Caco-2 (cell line): ENCODE data around the gene RFNG. TPM values are rescaled to one million over a fixed set of nuclear protein-coding genes. Genes with fewer than 3 reads are reported as not detected.
A peak's percentile ranks its signal among the peaks of the same experiment; 100 is the strongest.

Experiments
- BruUV-seq: library from RNA; stranded (reverse); fragments of 400-500 nt; replicated peaks from 2 replicates; lab custom pipeline; 2021; lab: Mats Ljungman, UMichigan
- CTCF ChIA-PET: fragments of 300-600 bp; sonication (Branson Sonifier 250); formaldehyde crosslinking; loops from one replicate; lab custom pipeline; 2022; ENCODE audit warnings: antibody characterized with exemption; lab: Charles Lee
- POLR2A ChIA-PET: fragments of 300-600 bp; sonication (Branson Sonifier 250); formaldehyde crosslinking; loops from one replicate; lab custom pipeline; 2022; ENCODE audit warnings: antibody characterized with exemption; lab: Charles Lee
- DNase-seq, 2 experiments: peaks; one replicate each; pipeline versions ENCODE4 v3.0.0 to v3.0.0-alpha.2; 2020 to 2022
- H3K27me3 ChIP-seq: replicated peaks from 2 replicates; pipeline ENCODE4 v1.6.0; 2011; ENCODE audit warnings: low read length; ENCODE audit not compliant: control insufficient read depth, insufficient read depth
- H3K36me3 ChIP-seq: 2 replicates; pipeline ENCODE4 v1.5.1; 2011; ENCODE audit warnings: low read length; ENCODE audit not compliant: control insufficient read depth, insufficient read depth
- H3K4me1 ChIP-seq: fragments of 250-450 bp; sonication (Bioruptor Pico); 2 replicates; pipeline ENCODE4 v1.5.1; 2020; ENCODE audit warnings: mild to moderate bottlenecking
- H3K4me3 ChIP-seq: 2 replicates; pipeline ENCODE4 v1.5.1; 2011; ENCODE audit warnings: low read depth, mild to moderate bottlenecking, control low read depth, low read length
- H3K9me3 ChIP-seq: fragments of 250-450 bp; sonication (Bioruptor Pico); 2 replicates; pipeline ENCODE4 v1.5.1; 2020; ENCODE audit warnings: mild to moderate bottlenecking, moderate library complexity
- H3K27ac Mint-ChIP-seq: one replicate; pipeline ENCODE4 v1.8.0; 2022; ENCODE audit warnings: mixed read lengths; ENCODE audit not compliant: unreplicated experiment
- H3K27me3 Mint-ChIP-seq: one replicate; pipeline ENCODE4 v1.8.0; 2022; ENCODE audit warnings: mixed read lengths; ENCODE audit not compliant: insufficient read depth, unreplicated experiment
- H3K36me3 Mint-ChIP-seq: one replicate; pipeline ENCODE4 v1.8.0; 2022; ENCODE audit warnings: mild to moderate bottlenecking, mixed read lengths; ENCODE audit not compliant: insufficient read depth, unreplicated experiment
- H3K4me1 Mint-ChIP-seq: one replicate; pipeline ENCODE4 v1.8.0; 2022; ENCODE audit warnings: low read depth, mixed read lengths; ENCODE audit not compliant: unreplicated experiment
- H3K4me3 Mint-ChIP-seq: one replicate; pipeline ENCODE4 v1.8.0; 2022; ENCODE audit warnings: mild to moderate bottlenecking, moderate library complexity, mixed read lengths; ENCODE audit not compliant: unreplicated experiment
- H3K9me3 Mint-ChIP-seq: one replicate; pipeline ENCODE4 v1.8.0; 2022; ENCODE audit warnings: mixed read lengths; ENCODE audit not compliant: unreplicated experiment
- intact Hi-C: fragments of 100-400 bp; cut with micrococcal nuclease; formaldehyde crosslinking; loops from one replicate; pipeline ENCODE4 v1.10.0; 2022; ENCODE audit not compliant: unreplicated experiment
- total RNA-seq: library from RNA; stranded (reverse); gene quantifications from 2 replicates; pipeline ENCODE4 v1.2.3, GENCODE V29; 2022
- TF ChIP-seq, protein P1 (sequence below), 2 experiments: fragments of 200-600 bp in 1 of 2; IDR thresholded peaks; 1 replicate in 1 of 2; 2 replicates in 1 of 2; pipeline versions ENCODE4 v1.5.1 to v1.8.0; 2011 to 2022; ENCODE audit warnings: antibody characterized with exemption in 1 of 2, control low read depth in 1 of 2, inconsistent platforms in 1 of 2, low read depth in 1 of 2, low read length in 1 of 2, mild to moderate bottlenecking in 1 of 2, moderate library complexity in 1 of 2; ENCODE audit not compliant: insufficient read depth in 1 of 2, severe bottlenecking in 1 of 2, unreplicated experiment in 1 of 2

RFNG gene
- total RNA-seq, 1 experiment from 2014 or later, result 35.5 TPM

DNA sequence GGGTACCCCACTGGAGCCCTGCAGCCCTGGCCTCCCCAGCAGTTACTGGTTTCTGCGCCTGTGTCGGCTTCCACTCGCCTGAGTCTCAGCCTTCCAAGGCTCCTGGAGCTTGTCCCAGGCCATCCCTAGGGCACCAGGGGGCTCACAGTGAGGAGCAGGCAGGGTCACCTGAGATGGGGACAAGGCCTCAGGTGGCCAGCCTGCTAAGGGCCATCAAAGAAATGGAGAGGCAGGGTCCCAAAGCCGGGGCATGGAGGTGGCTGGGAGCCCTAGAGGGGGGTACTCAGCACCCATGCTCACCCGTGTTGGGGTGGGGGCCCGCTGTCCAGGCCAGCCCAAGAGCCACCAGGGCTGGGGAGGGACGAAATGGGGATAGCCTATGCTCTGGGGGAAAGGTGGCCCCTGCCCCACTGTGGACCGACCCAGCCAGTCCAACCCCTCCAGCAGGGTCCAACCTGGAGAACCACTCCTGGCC is 45.1 kb upstream of the RFNG start:
- Histone ChIP-seq H3K4me3 (peak overlapping the region; percentile 93), H3K4me1 (peaks cover 37% of the 10 kb centered on the region), H3K27me3 (no peaks in the 10 kb centered on the region), H3K36me3 (peaks cover 18% of the 10 kb centered on the region), H3K9me3 (no peaks in the 10 kb centered on the region)
- no peaks in the 10 kb centered on the region for H3K4me1 Mint-ChIP-seq
- no peaks in the 10 kb centered on the region for H3K27me3 Mint-ChIP-seq
- no peak for DNase-seq
- H3K36me3 Mint-ChIP-seq, result peaks cover 75% of the 10 kb centered on the region
- no peaks in the 10 kb centered on the region for H3K9me3 Mint-ChIP-seq
- BruUV-seq, result no TSS peak
- TF ChIP-seq, protein P1, sequence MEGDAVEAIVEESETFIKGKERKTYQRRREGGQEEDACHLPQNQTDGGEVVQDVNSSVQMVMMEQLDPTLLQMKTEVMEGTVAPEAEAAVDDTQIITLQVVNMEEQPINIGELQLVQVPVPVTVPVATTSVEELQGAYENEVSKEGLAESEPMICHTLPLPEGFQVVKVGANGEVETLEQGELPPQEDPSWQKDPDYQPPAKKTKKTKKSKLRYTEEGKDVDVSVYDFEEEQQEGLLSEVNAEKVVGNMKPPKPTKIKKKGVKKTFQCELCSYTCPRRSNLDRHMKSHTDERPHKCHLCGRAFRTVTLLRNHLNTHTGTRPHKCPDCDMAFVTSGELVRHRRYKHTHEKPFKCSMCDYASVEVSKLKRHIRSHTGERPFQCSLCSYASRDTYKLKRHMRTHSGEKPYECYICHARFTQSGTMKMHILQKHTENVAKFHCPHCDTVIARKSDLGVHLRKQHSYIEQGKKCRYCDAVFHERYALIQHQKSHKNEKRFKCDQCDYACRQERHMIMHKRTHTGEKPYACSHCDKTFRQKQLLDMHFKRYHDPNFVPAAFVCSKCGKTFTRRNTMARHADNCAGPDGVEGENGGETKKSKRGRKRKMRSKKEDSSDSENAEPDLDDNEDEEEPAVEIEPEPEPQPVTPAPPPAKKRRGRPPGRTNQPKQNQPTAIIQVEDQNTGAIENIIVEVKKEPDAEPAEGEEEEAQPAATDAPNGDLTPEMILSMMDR (IDR thresholded peaks at IDR 0.05; ENCODE audit: insufficient read depth in 1 of 2, low read depth in 1 of 2, low read length in 1 of 2, severe bottlenecking in 1 of 2, unreplicated experiment in 1 of 2), result no peak
- H3K27ac Mint-ChIP-seq, result peak overlapping the region; percentile 22
- CTCF ChIA-PET, result no interaction called here
- POLR2A ChIA-PET, result no interaction called here
- peak overlapping the region; percentile 75 for H3K4me3 Mint-ChIP-seq
- intact Hi-C loops, result no loop called here

DNA sequence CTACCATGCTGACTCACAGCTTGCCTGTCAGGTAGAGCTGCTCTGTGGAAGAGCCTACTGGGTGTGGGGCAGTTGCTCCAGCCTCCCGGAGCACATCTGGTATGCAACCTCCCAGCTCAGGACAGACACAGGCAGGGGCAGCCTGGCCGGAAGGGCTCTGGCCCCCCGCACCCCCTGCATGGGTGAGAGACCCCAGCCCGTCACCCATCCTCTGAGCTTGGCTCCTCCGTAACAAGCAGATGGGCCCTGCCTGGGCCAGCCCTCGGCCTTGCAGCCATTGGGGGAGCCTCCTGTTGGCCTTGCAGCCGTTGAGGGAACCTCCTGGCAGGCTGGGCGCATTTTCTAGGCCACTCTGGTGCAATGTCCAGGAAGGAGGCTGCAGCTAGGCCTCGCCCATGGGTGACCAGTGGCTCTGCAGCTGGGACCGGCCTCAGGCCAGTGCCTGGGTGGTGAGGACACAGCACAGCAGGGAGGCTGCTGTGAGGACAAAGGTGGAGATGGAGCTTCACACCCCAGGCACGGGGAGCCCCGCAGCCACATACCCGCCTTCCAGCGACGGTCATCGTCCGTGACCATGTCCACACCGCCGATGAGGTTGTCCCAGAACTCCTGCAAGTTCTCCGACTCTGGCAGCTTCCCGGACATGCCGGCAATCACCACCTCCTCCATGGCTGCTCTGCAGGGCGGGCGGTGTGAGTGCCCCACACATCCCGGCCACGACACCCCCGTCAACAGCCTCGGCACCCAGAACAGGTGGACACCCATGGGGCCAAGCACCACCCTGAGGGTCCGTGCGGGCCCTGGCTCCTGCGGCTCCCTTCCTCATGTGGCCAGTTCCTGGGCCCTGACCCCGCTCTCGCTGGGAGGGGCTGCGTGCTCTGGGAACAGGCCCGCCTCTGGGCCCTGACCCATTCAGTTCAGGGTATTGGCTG is 44.4 kb upstream of the RFNG start:
- H3K9me3 Mint-ChIP-seq, result no peaks in the 10 kb centered on the region
- CTCF ChIA-PET, result no interaction called here
- H3K27me3 Mint-ChIP-seq, result no peaks in the 10 kb centered on the region
- Histone ChIP-seq H3K4me3 (peak overlapping the region; percentile 93), H3K9me3 (no peaks in the 10 kb centered on the region), H3K36me3 (peaks cover 20% of the 10 kb centered on the region), H3K4me1 (peaks cover 30% of the 10 kb centered on the region), H3K27me3 (no peaks in the 10 kb centered on the region)
- H3K4me3 Mint-ChIP-seq, result peak overlapping the region; percentile 75
- H3K4me1 Mint-ChIP-seq, result no peaks in the 10 kb centered on the region
- intact Hi-C loops, result no loop called here
- peaks cover 82% of the 10 kb centered on the region for H3K36me3 Mint-ChIP-seq
- POLR2A ChIA-PET, result no interaction called here
- DNase-seq, result no peak
- no TSS peak for BruUV-seq
- peak overlapping the region; percentile 77 for H3K27ac Mint-ChIP-seq
- TF ChIP-seq, protein P1 (IDR thresholded peaks at IDR 0.05; ENCODE audit: insufficient read depth in 1 of 2, low read depth in 1 of 2, low read length in 1 of 2, severe bottlenecking in 1 of 2, unreplicated experiment in 1 of 2), result no peak

DNA sequence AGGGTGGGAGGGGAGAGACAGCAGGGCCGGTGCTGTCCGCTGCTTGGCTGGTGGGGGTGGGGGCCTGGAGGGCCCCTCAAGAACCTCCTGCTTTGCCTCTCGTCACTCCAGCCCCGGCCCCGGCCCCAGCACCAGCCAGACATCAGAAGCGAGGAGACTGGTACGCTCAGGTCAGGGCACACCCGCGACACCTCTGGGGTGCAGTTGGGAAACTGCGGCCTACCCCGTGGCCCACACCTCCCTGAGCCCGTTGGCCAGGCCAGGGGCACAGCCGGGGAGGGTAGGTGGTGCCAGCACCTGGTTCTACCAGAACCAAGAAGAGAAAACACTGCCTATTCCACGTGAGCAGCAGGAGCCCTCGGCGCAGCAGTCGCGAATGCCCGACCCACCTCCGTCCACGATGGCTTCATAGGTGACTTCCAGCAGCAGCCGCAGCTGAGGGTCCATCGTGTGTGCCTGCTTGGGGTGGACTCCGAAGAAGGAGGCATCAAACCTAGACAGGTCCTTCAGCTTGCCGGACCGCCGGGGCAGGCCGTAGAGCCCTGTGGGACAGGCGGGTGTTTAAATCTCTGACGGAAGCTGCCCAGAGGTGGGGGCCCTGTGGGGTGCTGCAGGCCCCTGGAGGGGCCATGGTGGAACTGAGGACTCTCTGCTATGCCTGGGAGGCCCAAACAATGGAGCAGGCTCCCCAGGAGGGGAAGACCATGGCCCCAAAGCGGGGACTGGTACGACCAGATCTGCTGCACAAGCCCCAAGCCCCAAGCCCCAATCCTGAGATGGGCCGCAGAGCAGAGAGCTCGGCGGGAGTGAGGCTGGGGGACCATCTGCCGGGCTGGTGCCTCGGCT is 43.5 kb upstream of the RFNG start:
- BruUV-seq, result no TSS peak
- no peak overlapping the region for H3K27ac Mint-ChIP-seq
- intact Hi-C loops, result no loop called here
- Histone ChIP-seq H3K4me1 (peaks cover 22% of the 10 kb centered on the region), H3K4me3 (no peak overlapping the region; the same call in 1 of the 2 replicates), H3K36me3 (peaks cover 22% of the 10 kb centered on the region), H3K9me3 (no peaks in the 10 kb centered on the region), H3K27me3 (no peaks in the 10 kb centered on the region)
- TF ChIP-seq, protein P1 (IDR thresholded peaks at IDR 0.05; ENCODE audit: insufficient read depth in 1 of 2, low read depth in 1 of 2, low read length in 1 of 2, severe bottlenecking in 1 of 2, unreplicated experiment in 1 of 2), result no peak
- no peaks in the 10 kb centered on the region for H3K27me3 Mint-ChIP-seq
- H3K36me3 Mint-ChIP-seq, result peaks cover 85% of the 10 kb centered on the region
- no peak for DNase-seq
- ChIA-PET POLR2A (interaction anchor here (0.6 kb wide), 1 partner anchor 57 kb away, joined by 3 read pairs; no protein-coding TSS in a partner anchor), CTCF (no interaction called here)
- no peaks in the 10 kb centered on the region for H3K9me3 Mint-ChIP-seq
- H3K4me3 Mint-ChIP-seq, result peak overlapping the region; percentile 75
- H3K4me1 Mint-ChIP-seq, result no peaks in the 10 kb centered on the region
